H9 (cell line): ENCODE data around the gene PBX1. TPM values are rescaled to one million over a fixed set of nuclear protein-coding genes. Genes with fewer than 3 reads are reported as not detected.

ENCODE experiments used
- DNase-seq: peaks from one replicate; pipeline ENCODE4 v3.0.0-alpha.2; 2017
- H2AFZ ChIP-seq: one replicate; pipeline ENCODE4 v1.6.1; 2013; ENCODE audit warnings: mild to moderate bottlenecking, low read length, control low read depth, moderate library complexity
- H2AK5ac ChIP-seq: 2 replicates; pipeline ENCODE4 v1.6.1; 2013; ENCODE audit warnings: low read length, control low read depth, mixed read lengths; ENCODE audit not compliant: insufficient read length
- H2BK120ac ChIP-seq: one replicate; pipeline ENCODE4 v1.6.1; 2013; ENCODE audit warnings: low read depth, mild to moderate bottlenecking, low read length, control low read depth, inconsistent platforms; ENCODE audit not compliant: poor library complexity, severe bottlenecking
- H2BK12ac ChIP-seq: 2 replicates; pipeline ENCODE4 v1.6.1; 2013; ENCODE audit warnings: low read length, control low read depth, mixed read lengths, low read depth; ENCODE audit not compliant: insufficient read length
- H2BK15ac ChIP-seq: 2 replicates; pipeline ENCODE4 v1.6.1; 2013; ENCODE audit warnings: low read depth, low read length, control low read depth
- H2BK20ac ChIP-seq: one replicate; pipeline ENCODE4 v1.6.1; 2013; ENCODE audit warnings: low read depth, mild to moderate bottlenecking, low read length, control low read depth, inconsistent platforms; ENCODE audit not compliant: poor library complexity, severe bottlenecking
- H2BK5ac ChIP-seq: 2 replicates; pipeline ENCODE4 v1.6.1; 2013; ENCODE audit warnings: low read length, control low read depth, mixed read lengths; ENCODE audit not compliant: insufficient read length
- H3K14ac ChIP-seq: 2 replicates; pipeline ENCODE4 v1.6.1; 2013; ENCODE audit warnings: low read length, control low read depth; ENCODE audit not compliant: insufficient read depth
- H3K18ac ChIP-seq: 2 replicates; pipeline ENCODE4 v1.6.1; 2013; ENCODE audit warnings: low read depth, mild to moderate bottlenecking, mixed read lengths, low read length, control low read depth; ENCODE audit not compliant: insufficient read length
- H3K23ac ChIP-seq: 2 replicates; pipeline ENCODE4 v1.6.1; 2013; ENCODE audit warnings: low read length, control low read depth, mixed read lengths, low read depth; ENCODE audit not compliant: insufficient read length
- H3K23me2 ChIP-seq: 2 replicates; pipeline ENCODE4 v1.6.1; 2013; ENCODE audit warnings: low read depth, mild to moderate bottlenecking, mixed read lengths, low read length, control low read depth; ENCODE audit not compliant: insufficient read length, poor library complexity, severe bottlenecking
- H3K27ac ChIP-seq: 2 replicates; pipeline ENCODE4 v1.5.1; 2013; ENCODE audit warnings: low read length, control low read depth, mixed read lengths, low read depth; ENCODE audit not compliant: insufficient read length
- H3K27me3 ChIP-seq: 2 replicates; pipeline ENCODE4 v1.6.1; 2013; ENCODE audit warnings: low read length, control low read depth, inconsistent platforms; ENCODE audit not compliant: insufficient read depth
- H3K4ac ChIP-seq: 2 replicates; pipeline ENCODE4 v1.6.1; 2013; ENCODE audit warnings: low read depth, mild to moderate bottlenecking, control low read depth, inconsistent platforms, low read length, moderate library complexity
- H3K4me1 ChIP-seq: 2 replicates; pipeline ENCODE4 v1.6.1; 2013; ENCODE audit warnings: low read length, control low read depth, inconsistent platforms; ENCODE audit not compliant: insufficient read depth
- H3K4me2 ChIP-seq: 2 replicates; pipeline ENCODE4 v1.6.1; 2013; ENCODE audit warnings: low read length, control low read depth, mixed read lengths; ENCODE audit not compliant: insufficient read length, insufficient read depth
- H3K56ac ChIP-seq: 2 replicates; pipeline ENCODE4 v1.6.1; 2013; ENCODE audit warnings: low read depth, mild to moderate bottlenecking, mixed read lengths, low read length, control low read depth; ENCODE audit not compliant: insufficient read length
- H3K79me1 ChIP-seq: 2 replicates; pipeline ENCODE4 v1.6.1; 2013; ENCODE audit warnings: low read depth, mild to moderate bottlenecking, moderate library complexity, low read length, control low read depth, inconsistent platforms; ENCODE audit not compliant: insufficient read depth, poor library complexity, severe bottlenecking
- H3K79me2 ChIP-seq: 2 replicates; pipeline ENCODE4 v1.6.1; 2013; ENCODE audit warnings: low read length, control low read depth, inconsistent platforms; ENCODE audit not compliant: insufficient read depth
- H3K9ac ChIP-seq: 2 replicates; pipeline ENCODE4 v1.6.1; 2013; ENCODE audit warnings: low read length, control low read depth, mixed read lengths; ENCODE audit not compliant: insufficient read length; ENCODE audit errors: extremely low read depth
- H3K9me3 ChIP-seq: one replicate; pipeline ENCODE4 v1.6.1; 2013; ENCODE audit warnings: low read depth, low read length, inconsistent platforms; ENCODE audit not compliant: control insufficient read depth
- H3T11ph ChIP-seq: one replicate; pipeline ENCODE4 v1.6.1; 2013; ENCODE audit warnings: mild to moderate bottlenecking, low read length, control low read depth, inconsistent platforms
- H4K20me1 ChIP-seq: one replicate; pipeline ENCODE4 v1.6.1; 2013; ENCODE audit not compliant: control insufficient read depth, insufficient read length, insufficient read depth
- H4K5ac ChIP-seq: 2 replicates; pipeline ENCODE4 v1.6.1; 2013; ENCODE audit warnings: low read depth, mild to moderate bottlenecking, mixed read lengths, low read length, control low read depth; ENCODE audit not compliant: insufficient read length
- H4K8ac ChIP-seq: replicated peaks from 2 replicates; pipeline ENCODE4 v1.6.1; 2013; ENCODE audit warnings: low read length, control low read depth, mixed read lengths, low read depth; ENCODE audit not compliant: insufficient read length
- H4K91ac ChIP-seq: 2 replicates; pipeline ENCODE4 v1.6.1; 2013; ENCODE audit warnings: low read depth, mild to moderate bottlenecking, moderate library complexity, mixed read lengths, low read length, control low read depth; ENCODE audit not compliant: insufficient read length
- H3K27ac Mint-ChIP-seq, 3 experiments: 2 replicates in 2 of 3; 3 replicates in 1 of 3; pipeline ENCODE4 v1.8.0; 2020 to 2021; ENCODE audit warnings: mixed read lengths in 3 of 3, mild to moderate bottlenecking in 1 of 3, moderate library complexity in 1 of 3
- H3K27me3 Mint-ChIP-seq: 2 replicates; pipeline ENCODE4 v1.8.0; 2021; ENCODE audit warnings: low read depth, mild to moderate bottlenecking, moderate library complexity, mixed read lengths
- H3K36me3 Mint-ChIP-seq, 3 experiments: 2 replicates in 2 of 3; 3 replicates in 1 of 3; pipeline ENCODE4 v1.8.0; 2020 to 2021; ENCODE audit warnings: low read depth in 3 of 3, mixed read lengths in 3 of 3; ENCODE audit not compliant: insufficient read depth in 1 of 3
- H3K4me1 Mint-ChIP-seq, 2 experiments: 2 replicates each; pipeline ENCODE4 v1.8.0; 2020; ENCODE audit warnings: mixed read lengths in 2 of 2
- H3K4me3 Mint-ChIP-seq, 2 experiments: 2 replicates in 1 of 2; 3 replicates in 1 of 2; pipeline ENCODE4 v1.8.0; 2020 to 2021; ENCODE audit warnings: mild to moderate bottlenecking in 2 of 2, mixed read lengths in 2 of 2, moderate library complexity in 1 of 2
- H3K9me3 Mint-ChIP-seq, 2 experiments: 2 replicates in 1 of 2; 3 replicates in 1 of 2; pipeline ENCODE4 v1.8.0; 2020; ENCODE audit warnings: mild to moderate bottlenecking in 2 of 2, mixed read lengths in 2 of 2, moderate library complexity in 1 of 2
- WGBS: extraction: QIAGEN DNeasy Blood & Tissue Kit; methylation state at CpG from one replicate; pipeline ENCODE4 v1.1.7; 2013; ENCODE audit warnings: missing lambda C conversion rate, low lambda C conversion rate, mixed read lengths; ENCODE audit not compliant: insufficient read length; ENCODE audit errors: extremely low coverage; 5-methylcytosine and 5-hydroxymethylcytosine counted together
- total RNA-seq: library from RNA; stranded (reverse); gene quantifications from 2 replicates; pipeline ENCODE4 v1.2.1, GENCODE V29; 2021
- TF ChIP-seq, protein P1 (sequence below): fragments of 200-600 bp; sonication (generic); conservative IDR thresholded peaks from 3 replicates; pipeline ENCODE4 v1.8.0; 2021; ENCODE audit warnings: antibody characterized with exemption, mild to moderate bottlenecking

Gene PBX1
- total RNA-seq, 1 experiment from 2014 or later = 142 TPM

GRCh38 chr1:164683235-164683634, 124.3 kb downstream of the PBX1 start:
- Histone ChIP-seq H2AFZ (no peak overlapping the region), H3K14ac (no peak overlapping the region), H3K4me1 (peaks cover 3% of the 10 kb centered on the region; the same call in 1 of the 2 replicates), H2BK12ac (no peak overlapping the region), H3K23ac (no peak overlapping the region), H3K9me3 (no peaks in the 10 kb centered on the region), H2AK5ac (no peak overlapping the region), H4K5ac (no peak overlapping the region), H4K8ac (no peak overlapping the region), H3K9ac (no peak overlapping the region), H4K91ac (no peak overlapping the region), H3K56ac (no peak overlapping the region), H3K79me1 (no peaks in the 10 kb centered on the region), H3K23me2 (no peaks in the 10 kb centered on the region), H2BK20ac (no peak overlapping the region), H3K18ac (no peak overlapping the region), H3K4me2 (no peak overlapping the region), H3K27ac (no peak overlapping the region), H3K79me2 (0 out of 2 replicates have a peak, but pooled peaks cover under 1% of the 10 kb centered on the region), H2BK120ac (no peak overlapping the region), H2BK15ac (no peak overlapping the region), H2BK5ac (no peak overlapping the region), H4K20me1 (no peaks in the 10 kb centered on the region), H3K27me3 (no peaks in the 10 kb centered on the region), H3T11ph (no peak overlapping the region), H3K4ac (no peak overlapping the region)
- no peaks in the 10 kb centered on the region for H3K9me3 Mint-ChIP-seq
- H3K27me3 Mint-ChIP-seq = no peaks in the 10 kb centered on the region
- no peak for DNase-seq
- no peak overlapping the region for H3K27ac Mint-ChIP-seq
- TF ChIP-seq, protein P1, sequence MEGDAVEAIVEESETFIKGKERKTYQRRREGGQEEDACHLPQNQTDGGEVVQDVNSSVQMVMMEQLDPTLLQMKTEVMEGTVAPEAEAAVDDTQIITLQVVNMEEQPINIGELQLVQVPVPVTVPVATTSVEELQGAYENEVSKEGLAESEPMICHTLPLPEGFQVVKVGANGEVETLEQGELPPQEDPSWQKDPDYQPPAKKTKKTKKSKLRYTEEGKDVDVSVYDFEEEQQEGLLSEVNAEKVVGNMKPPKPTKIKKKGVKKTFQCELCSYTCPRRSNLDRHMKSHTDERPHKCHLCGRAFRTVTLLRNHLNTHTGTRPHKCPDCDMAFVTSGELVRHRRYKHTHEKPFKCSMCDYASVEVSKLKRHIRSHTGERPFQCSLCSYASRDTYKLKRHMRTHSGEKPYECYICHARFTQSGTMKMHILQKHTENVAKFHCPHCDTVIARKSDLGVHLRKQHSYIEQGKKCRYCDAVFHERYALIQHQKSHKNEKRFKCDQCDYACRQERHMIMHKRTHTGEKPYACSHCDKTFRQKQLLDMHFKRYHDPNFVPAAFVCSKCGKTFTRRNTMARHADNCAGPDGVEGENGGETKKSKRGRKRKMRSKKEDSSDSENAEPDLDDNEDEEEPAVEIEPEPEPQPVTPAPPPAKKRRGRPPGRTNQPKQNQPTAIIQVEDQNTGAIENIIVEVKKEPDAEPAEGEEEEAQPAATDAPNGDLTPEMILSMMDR = no peak
- no peak overlapping the region for H3K4me3 Mint-ChIP-seq
- H3K4me1 Mint-ChIP-seq = peaks cover 14 to 24% of the 10 kb centered on the region in 2 experiments
- no CpG with 5 or more reads among the region's 3 CpGs for WGBS
- H3K36me3 Mint-ChIP-seq = peaks cover 8 to 36% (median 31%) of the 10 kb centered on the region in 3 experiments; a peak in 6 of 7 replicates
